ENCODE data around the gene EIF4G3.

The EIF4G3 gene

DNA sequence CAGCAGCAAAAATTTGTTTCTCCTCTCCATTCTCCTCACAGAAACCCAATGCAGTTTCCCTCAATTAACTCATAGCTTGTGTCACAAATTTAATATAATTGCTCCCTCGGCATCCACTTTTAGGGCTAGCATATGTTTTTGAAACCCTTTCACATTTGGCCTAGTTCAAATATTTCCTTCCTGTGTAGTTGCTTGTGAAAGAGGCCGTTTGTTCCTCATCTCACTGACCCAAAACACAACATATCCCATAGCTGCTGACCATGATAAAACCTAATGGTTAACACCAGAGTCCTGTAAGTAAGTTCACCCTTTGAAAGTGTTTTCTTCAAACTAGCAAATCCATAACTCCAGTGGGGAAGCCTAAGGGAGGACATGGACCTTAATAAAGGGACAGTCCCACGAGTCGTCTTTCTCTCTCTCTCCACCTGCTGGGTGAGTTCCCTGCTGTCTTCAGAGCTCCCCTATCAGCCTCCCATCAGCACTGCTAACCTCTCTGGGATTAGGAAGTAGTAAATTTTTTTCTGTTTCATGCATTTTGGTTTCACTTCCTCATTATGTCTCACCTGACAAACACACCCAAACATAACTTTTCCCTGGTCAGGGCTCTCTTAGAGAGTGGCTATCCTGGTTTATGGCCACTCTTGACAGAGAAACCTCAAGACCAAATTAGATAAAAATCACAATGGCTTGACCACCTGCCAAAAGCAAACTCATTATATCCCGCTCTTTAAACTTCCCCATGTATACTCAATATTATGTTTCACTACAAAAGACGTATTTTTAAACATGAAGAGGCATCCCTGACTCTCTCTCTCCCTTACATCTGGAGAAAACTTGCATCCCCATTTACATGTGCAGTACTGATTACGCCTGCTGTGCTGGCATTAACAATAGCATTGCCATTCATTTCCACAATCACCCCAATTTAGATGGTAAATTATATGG lies 211.9 kb downstream of the EIF4G3 start:
- Histone ChIP-seq H3K27ac (no peak overlapping the region), H4K20me1 (ENCODE audit: insufficient read depth) (no peaks in the 10 kb centered on the region), H3K4me1 (ENCODE audit: low read depth, poor library complexity, severe bottlenecking) (peaks cover 22% of the 10 kb centered on the region), H3K79me2 (ENCODE audit: insufficient read depth, low read depth) (no peaks in the 10 kb centered on the region), H3K27me3 (ENCODE audit: insufficient read depth, low read depth) (no peaks in the 10 kb centered on the region), H3K36me3 (ENCODE audit: insufficient read depth) (no peaks in the 10 kb centered on the region), H3K4me2 (peak overlapping the region; percentile 3; the same call in 1 of the 2 replicates), H2AFZ (ENCODE audit: low read depth) (no peak overlapping the region), H3K4me3 (IDR thresholded peaks at IDR 0.05; ENCODE audit: insufficient read depth, low read depth, low read length) (no peak overlapping the region), H3K9ac (no peak overlapping the region)
- TF ChIP-seq, protein P1, sequence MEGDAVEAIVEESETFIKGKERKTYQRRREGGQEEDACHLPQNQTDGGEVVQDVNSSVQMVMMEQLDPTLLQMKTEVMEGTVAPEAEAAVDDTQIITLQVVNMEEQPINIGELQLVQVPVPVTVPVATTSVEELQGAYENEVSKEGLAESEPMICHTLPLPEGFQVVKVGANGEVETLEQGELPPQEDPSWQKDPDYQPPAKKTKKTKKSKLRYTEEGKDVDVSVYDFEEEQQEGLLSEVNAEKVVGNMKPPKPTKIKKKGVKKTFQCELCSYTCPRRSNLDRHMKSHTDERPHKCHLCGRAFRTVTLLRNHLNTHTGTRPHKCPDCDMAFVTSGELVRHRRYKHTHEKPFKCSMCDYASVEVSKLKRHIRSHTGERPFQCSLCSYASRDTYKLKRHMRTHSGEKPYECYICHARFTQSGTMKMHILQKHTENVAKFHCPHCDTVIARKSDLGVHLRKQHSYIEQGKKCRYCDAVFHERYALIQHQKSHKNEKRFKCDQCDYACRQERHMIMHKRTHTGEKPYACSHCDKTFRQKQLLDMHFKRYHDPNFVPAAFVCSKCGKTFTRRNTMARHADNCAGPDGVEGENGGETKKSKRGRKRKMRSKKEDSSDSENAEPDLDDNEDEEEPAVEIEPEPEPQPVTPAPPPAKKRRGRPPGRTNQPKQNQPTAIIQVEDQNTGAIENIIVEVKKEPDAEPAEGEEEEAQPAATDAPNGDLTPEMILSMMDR (conservative IDR thresholded peaks at IDR 0.05; ENCODE audit: low read depth, low read length), result no peak

DNA sequence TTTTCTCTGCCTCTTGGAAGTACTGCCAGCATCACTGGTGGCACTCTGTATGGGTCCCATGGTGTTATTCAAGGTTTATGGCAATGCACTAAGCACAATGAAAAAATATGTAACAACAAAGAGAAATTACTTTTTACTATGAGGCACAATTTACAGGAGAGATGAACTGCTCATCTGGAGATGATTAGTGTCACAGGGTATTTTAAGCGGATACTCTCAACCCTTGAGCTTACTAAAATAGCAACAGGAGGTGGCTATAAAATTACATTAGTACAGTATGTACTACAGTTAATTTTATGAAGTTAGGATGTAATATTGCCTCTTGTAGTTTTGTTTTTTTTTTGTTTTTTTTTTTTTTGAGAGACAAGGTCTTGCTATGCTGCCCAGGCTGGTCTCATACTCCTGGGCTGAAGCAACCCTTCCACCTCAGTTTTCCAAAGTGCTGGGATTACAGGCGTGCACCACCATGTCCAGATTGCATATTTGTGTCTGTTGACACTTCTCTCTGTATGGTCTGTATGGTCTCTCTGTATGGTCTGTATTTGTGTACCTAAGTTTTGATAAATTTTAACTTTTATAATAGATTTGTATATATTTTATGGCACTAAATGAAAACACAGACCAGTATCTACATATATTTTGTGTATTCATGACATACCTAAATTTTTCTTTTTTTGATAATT lies 214.0 kb downstream of the EIF4G3 start:
- no peaks in the 10 kb centered on the region for H3K36me3 ChIP-seq (ENCODE audit: insufficient read depth)
- H3K4me3 ChIP-seq (IDR thresholded peaks at IDR 0.05; ENCODE audit: insufficient read depth, low read depth, low read length), result no peak overlapping the region
- H2AFZ ChIP-seq (ENCODE audit: low read depth), result no peak overlapping the region
- H3K4me2 ChIP-seq, result no peak overlapping the region
- H3K4me1 ChIP-seq (ENCODE audit: low read depth, poor library complexity, severe bottlenecking), result peaks cover 22% of the 10 kb centered on the region
- no peaks in the 10 kb centered on the region for H3K27me3 ChIP-seq (ENCODE audit: insufficient read depth, low read depth)
- H3K9ac ChIP-seq, result no peak overlapping the region
- no peaks in the 10 kb centered on the region for H4K20me1 ChIP-seq (ENCODE audit: insufficient read depth)
- TF ChIP-seq, protein P1 (conservative IDR thresholded peaks at IDR 0.05; ENCODE audit: low read depth, low read length), result no peak
- no peaks in the 10 kb centered on the region for H3K79me2 ChIP-seq (ENCODE audit: insufficient read depth, low read depth)
- no peak overlapping the region for H3K27ac ChIP-seq

DNA sequence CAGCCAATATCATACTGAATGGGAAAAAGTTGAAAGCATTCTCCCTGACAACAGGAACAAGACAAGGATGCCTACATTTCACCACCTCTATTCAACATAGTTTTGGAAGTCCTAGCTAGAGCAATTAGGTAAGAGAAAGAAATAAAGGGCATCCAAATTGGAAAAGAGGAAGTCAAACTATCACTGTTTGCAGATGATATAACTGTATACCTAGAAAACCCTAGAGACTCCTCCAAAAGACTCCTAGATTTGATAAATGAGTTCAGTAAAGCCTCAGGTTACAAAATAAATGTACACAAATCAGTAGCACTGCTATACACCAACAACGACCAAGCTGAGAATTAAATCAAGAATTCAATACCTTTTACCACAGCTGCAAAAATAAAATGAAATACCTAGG lies 218.3 kb downstream of the EIF4G3 start:
- Histone ChIP-seq H3K36me3 (ENCODE audit: insufficient read depth) (no peaks in the 10 kb centered on the region), H3K9ac (no peak overlapping the region), H4K20me1 (ENCODE audit: insufficient read depth) (no peaks in the 10 kb centered on the region), H3K79me2 (ENCODE audit: insufficient read depth, low read depth) (no peaks in the 10 kb centered on the region), H3K4me1 (ENCODE audit: low read depth, poor library complexity, severe bottlenecking) (no peaks in the 10 kb centered on the region), H3K4me2 (no peak overlapping the region), H3K4me3 (IDR thresholded peaks at IDR 0.05; ENCODE audit: insufficient read depth, low read depth, low read length) (no peak overlapping the region), H3K27me3 (ENCODE audit: insufficient read depth, low read depth) (no peaks in the 10 kb centered on the region), H2AFZ (ENCODE audit: low read depth) (no peak overlapping the region), H3K27ac (no peak overlapping the region)
- TF ChIP-seq, protein P1 (conservative IDR thresholded peaks at IDR 0.05; ENCODE audit: low read depth, low read length), result no peak

DNA sequence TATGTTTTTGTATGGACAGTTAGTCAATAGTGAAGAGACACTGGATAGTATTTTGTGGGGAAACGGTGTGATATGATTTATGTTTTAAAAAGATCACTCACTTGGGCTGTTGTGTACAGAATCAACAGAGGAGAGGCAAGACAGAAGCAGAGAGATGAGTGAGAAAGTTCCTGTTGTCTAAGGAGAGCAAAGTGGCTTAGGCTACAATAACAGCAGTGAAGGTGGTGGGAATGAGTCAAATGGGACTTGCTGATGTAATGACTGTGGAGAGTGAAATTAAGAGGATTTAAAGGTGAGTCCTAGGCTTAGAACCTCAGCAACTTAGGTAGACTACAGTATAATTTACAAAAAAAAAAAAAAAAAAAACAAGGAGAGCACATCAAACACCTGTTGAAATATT lies 220.4 kb downstream of the EIF4G3 start:
- TF ChIP-seq, protein P1 (conservative IDR thresholded peaks at IDR 0.05; ENCODE audit: low read depth, low read length), result no peak
- H3K27me3 ChIP-seq (ENCODE audit: insufficient read depth, low read depth), result no peaks in the 10 kb centered on the region
- no peaks in the 10 kb centered on the region for H4K20me1 ChIP-seq (ENCODE audit: insufficient read depth)
- H3K4me1 ChIP-seq (ENCODE audit: low read depth, poor library complexity, severe bottlenecking), result no peaks in the 10 kb centered on the region
- no peak overlapping the region for H3K27ac ChIP-seq
- no peak overlapping the region for H3K4me3 ChIP-seq (IDR thresholded peaks at IDR 0.05; ENCODE audit: insufficient read depth, low read depth, low read length)
- H3K36me3 ChIP-seq (ENCODE audit: insufficient read depth), result no peaks in the 10 kb centered on the region
- no peak overlapping the region for H2AFZ ChIP-seq (ENCODE audit: low read depth)
- H3K4me2 ChIP-seq, result no peak overlapping the region
- no peaks in the 10 kb centered on the region for H3K79me2 ChIP-seq (ENCODE audit: insufficient read depth, low read depth)
- H3K9ac ChIP-seq, result no peak overlapping the region
